ENCODE results near the gene AXL.

Gene AXL

GRCh38 chr19:41304706-41305483 is 85.9 kb downstream of the AXL start:
- H3K27ac ChIP-seq (ENCODE audit: low read depth, low read length, poor library complexity, severe bottlenecking), result no peak overlapping the region

GRCh38 chr19:41305927-41306793 is 87.1 kb downstream of the AXL start:
- H3K4me2 ChIP-seq (ENCODE audit: low read length), result no peak overlapping the region

More at GRCh38 chr19:41304706-41305483, 85.9 kb downstream of the AXL start:
- no peaks in the 10 kb centered on the region for H3K9me2 ChIP-seq (ENCODE audit: low read depth, low read length)
- no peak overlapping the region for H3K9ac ChIP-seq (ENCODE audit: low read length)
- no peaks in the 10 kb centered on the region for H3K9me3 ChIP-seq (ENCODE audit: low read length)
- no peaks in the 10 kb centered on the region for H3K79me2 ChIP-seq (ENCODE audit: insufficient read depth, low read length)
- H3K4me3 ChIP-seq (ENCODE audit: low read depth, low read length, poor library complexity, severe bottlenecking), result no peak overlapping the region
- no peaks in the 10 kb centered on the region for H4K20me1 ChIP-seq (ENCODE audit: insufficient read depth, low read length)
- H3K27me3 ChIP-seq (ENCODE audit: insufficient read depth, low read length), result no peaks in the 10 kb centered on the region
- H3K4me1 ChIP-seq (ENCODE audit: insufficient read depth, low read length, severe bottlenecking), result peaks cover 24% of the 10 kb centered on the region
- H2AFZ ChIP-seq (ENCODE audit: low read length), result no peak overlapping the region
- peaks cover 9% of the 10 kb centered on the region; the same call in 1 of the 2 replicates for H3F3A ChIP-seq (ENCODE audit: insufficient read depth, low read length)
- no peak overlapping the region for H3K4me2 ChIP-seq (ENCODE audit: low read length)
- TF ChIP-seq CTCF (IDR thresholded peaks at IDR 0.05; ENCODE audit: low read length), result no peak
- H3K36me3 ChIP-seq (ENCODE audit: insufficient read depth, low read length), result peaks cover 84% of the 10 kb centered on the region

More at GRCh38 chr19:41305927-41306793, 87.1 kb downstream of the AXL start:
- no peak for TF ChIP-seq CTCF (IDR thresholded peaks at IDR 0.05; ENCODE audit: low read length)
- no peak for TF ChIP-seq EZH2 (IDR thresholded peaks at IDR 0.05; ENCODE audit: borderline replicate concordance, low read length)
- H3K9me3 ChIP-seq (ENCODE audit: low read length), result no peaks in the 10 kb centered on the region
- H3K9ac ChIP-seq (ENCODE audit: low read length), result no peak overlapping the region
- H3K9me2 ChIP-seq (ENCODE audit: low read depth, low read length), result no peaks in the 10 kb centered on the region
- no peak overlapping the region for H3K4me3 ChIP-seq (ENCODE audit: low read depth, low read length, poor library complexity, severe bottlenecking)
- no peaks in the 10 kb centered on the region for H4K20me1 ChIP-seq (ENCODE audit: insufficient read depth, low read length)
- H3K4me1 ChIP-seq (ENCODE audit: insufficient read depth, low read length, severe bottlenecking), result peaks cover 31% of the 10 kb centered on the region
- no peaks in the 10 kb centered on the region for H3K27me3 ChIP-seq (ENCODE audit: insufficient read depth, low read length)
- no peak overlapping the region for H2AFZ ChIP-seq (ENCODE audit: low read length)
- H3K36me3 ChIP-seq (ENCODE audit: insufficient read depth, low read length), result peaks cover 72% of the 10 kb centered on the region
- no peak overlapping the region for H3K27ac ChIP-seq (ENCODE audit: low read depth, low read length, poor library complexity, severe bottlenecking)
- peaks cover 8% of the 10 kb centered on the region for H3K79me2 ChIP-seq (ENCODE audit: insufficient read depth, low read length)
- peaks cover 9% of the 10 kb centered on the region; the same call in 1 of the 2 replicates for H3F3A ChIP-seq (ENCODE audit: insufficient read depth, low read length)

Data from OCI-LY1 (cell line).